GM21723 (cell line): ENCODE data around the gene TKT.
A peak's percentile ranks its signal among the peaks of the same experiment; 100 is the strongest.

Source experiments
- ATAC-seq: cut with Tn5 transposase; IDR thresholded peaks from one replicate; pipeline ENCODE4 v1.9.1; 2021; ENCODE audit warnings: mild to moderate bottlenecking, moderate library complexity; ENCODE audit not compliant: unreplicated experiment

Gene TKT

DNA sequence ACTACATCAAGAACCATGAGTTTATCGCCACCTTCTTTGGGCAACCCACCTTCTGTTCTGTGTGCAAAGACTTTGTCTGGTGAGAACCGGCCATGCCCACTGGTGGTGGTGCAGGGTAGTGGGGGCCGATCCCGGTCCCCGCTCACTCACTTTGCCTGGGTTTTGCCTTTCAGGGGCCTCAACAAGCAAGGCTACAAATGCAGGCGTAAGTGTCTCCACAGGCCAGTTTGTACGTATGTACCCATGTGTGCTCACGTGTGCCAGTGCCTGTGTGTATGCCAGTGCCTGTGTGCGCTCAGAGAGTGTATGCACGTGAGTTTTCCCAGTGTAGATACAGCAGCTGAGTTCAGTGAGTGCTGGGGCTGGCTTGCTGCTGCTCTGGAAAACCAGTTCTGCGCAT, 74.3 kb downstream of the TKT start:
- no peak for ATAC-seq

GRCh38 chr3:53181024-53181371, 74.8 kb downstream of the TKT start:
- ATAC-seq = peak; percentile 17

- ATAC-seq = peak; percentile 93
These were observed 75.4 kb downstream of the TKT start for GRCh38 chr3:53180305-53181023.

DNA sequence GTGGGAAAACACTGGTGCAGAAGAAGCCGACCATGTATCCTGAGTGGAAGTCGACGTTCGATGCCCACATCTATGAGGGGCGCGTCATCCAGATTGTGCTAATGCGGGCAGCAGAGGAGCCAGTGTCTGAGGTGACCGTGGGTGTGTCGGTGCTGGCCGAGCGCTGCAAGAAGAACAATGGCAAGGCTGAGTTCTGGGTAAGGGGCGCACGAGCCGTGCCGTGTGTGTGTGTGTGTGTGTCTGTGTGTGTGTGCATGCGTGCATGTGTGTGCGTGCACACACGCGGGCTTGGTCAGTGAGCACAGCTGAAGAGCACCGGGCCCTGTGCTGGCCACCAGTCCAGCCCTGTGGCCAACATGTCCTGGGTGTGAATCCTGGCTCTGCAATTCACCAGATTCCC, 76.2 kb downstream of the TKT start:
- no peak for ATAC-seq

GRCh38 chr3:53178246-53178645, 77.6 kb downstream of the TKT start:
- ATAC-seq = no peak

- ATAC-seq = no peak
These were observed 79.9 kb downstream of the TKT start for GRCh38 chr3:53175613-53176540.
